BE2C (cell line): ENCODE measurements around the gene DUSP28.

Experiments
- DNase-seq: peaks from one replicate; pipeline ENCODE4 v3.0.0-alpha.2; 2020
- H3K27me3 ChIP-seq: fragments of 250-450 bp; sonication (Bioruptor Pico); 2 replicates; pipeline ENCODE4 v1.5.1; 2020; ENCODE audit warnings: mild to moderate bottlenecking
- H3K36me3 ChIP-seq: fragments of 250-450 bp; sonication (Bioruptor Pico); 2 replicates; pipeline ENCODE4 v1.5.1; 2020; ENCODE audit warnings: mild to moderate bottlenecking
- H3K4me1 ChIP-seq: fragments of 250-450 bp; sonication (Bioruptor Pico); 2 replicates; pipeline ENCODE4 v1.5.1; 2020
- H3K4me3 ChIP-seq: 2 replicates; pipeline ENCODE4 v1.5.1; 2011; ENCODE audit warnings: low read depth, low read length
- H3K9me3 ChIP-seq: fragments of 250-450 bp; sonication (Bioruptor Pico); 2 replicates; pipeline ENCODE4 v1.5.1; 2020
- CTCF ChIP-seq: IDR thresholded peaks from 2 replicates; pipeline ENCODE4 v1.5.1; 2012; ENCODE audit warnings: mild to moderate bottlenecking, low read depth, low read length

Gene DUSP28

GRCh38 chr2:240513549-240514287 is 46.4 kb upstream of the DUSP28 start:
- peak; percentile 78 for DNase-seq

GRCh38 chr2:240514631-240515030 is 45.5 kb upstream of the DUSP28 start:
- TF ChIP-seq CTCF = no peak
- no peaks in the 10 kb centered on the region for H3K36me3 ChIP-seq

More at GRCh38 chr2:240513549-240514287, 46.4 kb upstream of the DUSP28 start:
- no peaks in the 10 kb centered on the region for H3K27me3 ChIP-seq
- no peaks in the 10 kb centered on the region for H3K4me1 ChIP-seq
- peak; percentile 79 for TF ChIP-seq CTCF
- H3K9me3 ChIP-seq = no peaks in the 10 kb centered on the region
- no peak overlapping the region for H3K4me3 ChIP-seq
- H3K36me3 ChIP-seq = no peaks in the 10 kb centered on the region

GRCh38 chr2:240517342-240517741 is 42.8 kb upstream of the DUSP28 start:
- H3K4me3 ChIP-seq = no peak overlapping the region
- no peaks in the 10 kb centered on the region for H3K4me1 ChIP-seq
- TF ChIP-seq CTCF = no peak
- no peaks in the 10 kb centered on the region for H3K27me3 ChIP-seq
- H3K36me3 ChIP-seq = no peaks in the 10 kb centered on the region
- no peak for DNase-seq
- H3K9me3 ChIP-seq = no peaks in the 10 kb centered on the region

More at GRCh38 chr2:240514631-240515030, 45.5 kb upstream of the DUSP28 start:
- no peaks in the 10 kb centered on the region for H3K9me3 ChIP-seq
- no peaks in the 10 kb centered on the region for H3K4me1 ChIP-seq
- no peaks in the 10 kb centered on the region for H3K27me3 ChIP-seq
- DNase-seq = no peak
- H3K4me3 ChIP-seq = no peak overlapping the region

- no peak for DNase-seq
- Histone ChIP-seq H3K9me3 (no peaks in the 10 kb centered on the region), H3K27me3 (no peaks in the 10 kb centered on the region), H3K4me3 (no peak overlapping the region), H3K4me1 (no peaks in the 10 kb centered on the region), H3K36me3 (peaks cover 4% of the 10 kb centered on the region; the same call in 1 of the 2 replicates)
- TF ChIP-seq CTCF = no peak
These were observed 41.2 kb upstream of the DUSP28 start for GRCh38 chr2:240518981-240519380.

GRCh38 chr2:240519396-240520129 is 40.6 kb upstream of the DUSP28 start:
- H3K4me1 ChIP-seq = no peaks in the 10 kb centered on the region
- 0 out of 2 replicates have a peak, but pooled peaks cover 2% of the 10 kb centered on the region for H3K9me3 ChIP-seq
- no peak for TF ChIP-seq CTCF
- H3K27me3 ChIP-seq = no peaks in the 10 kb centered on the region
- no peak overlapping the region for H3K4me3 ChIP-seq
- DNase-seq = no peak
- H3K36me3 ChIP-seq = peaks cover 6% of the 10 kb centered on the region; the same call in 1 of the 2 replicates
